Measurements from ENCODE around the gene PLCL1. TPM values are rescaled to one million over a fixed set of nuclear protein-coding genes. Genes with fewer than 3 reads are reported as not detected.

The PLCL1 gene
- total RNA-seq, 1 donor from 2014 or later, result 14.3 TPM

DNA sequence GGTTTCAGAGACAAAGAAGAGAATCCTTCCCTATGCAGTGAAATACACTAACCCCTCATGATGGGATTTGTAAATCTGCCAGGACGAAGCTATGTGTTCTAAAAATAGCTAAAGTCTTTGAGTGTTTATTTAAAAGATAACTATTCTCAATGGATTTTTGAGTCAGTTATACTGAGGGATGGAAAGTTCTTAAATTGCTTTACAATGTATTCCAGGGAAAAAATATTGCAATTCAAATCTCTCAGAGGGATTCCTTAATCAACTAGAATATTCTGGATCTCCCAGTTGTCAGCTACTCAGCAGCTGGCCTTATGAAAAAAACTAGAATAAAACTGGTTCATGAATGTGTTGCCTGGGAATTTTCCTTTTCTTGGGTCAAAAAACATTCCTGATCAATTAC is 312.4 kb downstream of the PLCL1 start:
- no peaks in the 10 kb centered on the region for H3K36me3 ChIP-seq
- intact Hi-C loops (cut with DNase I), result no loop called here
- H3K9me3 ChIP-seq, result no peaks in the 10 kb centered on the region
- H3K27ac ChIP-seq, result peak overlapping the region; percentile 14 to 26
- TF ChIP-seq, protein P1, sequence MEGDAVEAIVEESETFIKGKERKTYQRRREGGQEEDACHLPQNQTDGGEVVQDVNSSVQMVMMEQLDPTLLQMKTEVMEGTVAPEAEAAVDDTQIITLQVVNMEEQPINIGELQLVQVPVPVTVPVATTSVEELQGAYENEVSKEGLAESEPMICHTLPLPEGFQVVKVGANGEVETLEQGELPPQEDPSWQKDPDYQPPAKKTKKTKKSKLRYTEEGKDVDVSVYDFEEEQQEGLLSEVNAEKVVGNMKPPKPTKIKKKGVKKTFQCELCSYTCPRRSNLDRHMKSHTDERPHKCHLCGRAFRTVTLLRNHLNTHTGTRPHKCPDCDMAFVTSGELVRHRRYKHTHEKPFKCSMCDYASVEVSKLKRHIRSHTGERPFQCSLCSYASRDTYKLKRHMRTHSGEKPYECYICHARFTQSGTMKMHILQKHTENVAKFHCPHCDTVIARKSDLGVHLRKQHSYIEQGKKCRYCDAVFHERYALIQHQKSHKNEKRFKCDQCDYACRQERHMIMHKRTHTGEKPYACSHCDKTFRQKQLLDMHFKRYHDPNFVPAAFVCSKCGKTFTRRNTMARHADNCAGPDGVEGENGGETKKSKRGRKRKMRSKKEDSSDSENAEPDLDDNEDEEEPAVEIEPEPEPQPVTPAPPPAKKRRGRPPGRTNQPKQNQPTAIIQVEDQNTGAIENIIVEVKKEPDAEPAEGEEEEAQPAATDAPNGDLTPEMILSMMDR (IDR thresholded peaks at IDR 0.05), result no peak
- no peaks in the 10 kb centered on the region for H3K27me3 ChIP-seq
- no peak for DNase-seq (ENCODE audit: low spot score in 2 of 2)
- no peak overlapping the region for H3K4me3 ChIP-seq
- peaks cover 0 to 32% of the 10 kb centered on the region in 2 donors for H3K4me1 ChIP-seq

DNA sequence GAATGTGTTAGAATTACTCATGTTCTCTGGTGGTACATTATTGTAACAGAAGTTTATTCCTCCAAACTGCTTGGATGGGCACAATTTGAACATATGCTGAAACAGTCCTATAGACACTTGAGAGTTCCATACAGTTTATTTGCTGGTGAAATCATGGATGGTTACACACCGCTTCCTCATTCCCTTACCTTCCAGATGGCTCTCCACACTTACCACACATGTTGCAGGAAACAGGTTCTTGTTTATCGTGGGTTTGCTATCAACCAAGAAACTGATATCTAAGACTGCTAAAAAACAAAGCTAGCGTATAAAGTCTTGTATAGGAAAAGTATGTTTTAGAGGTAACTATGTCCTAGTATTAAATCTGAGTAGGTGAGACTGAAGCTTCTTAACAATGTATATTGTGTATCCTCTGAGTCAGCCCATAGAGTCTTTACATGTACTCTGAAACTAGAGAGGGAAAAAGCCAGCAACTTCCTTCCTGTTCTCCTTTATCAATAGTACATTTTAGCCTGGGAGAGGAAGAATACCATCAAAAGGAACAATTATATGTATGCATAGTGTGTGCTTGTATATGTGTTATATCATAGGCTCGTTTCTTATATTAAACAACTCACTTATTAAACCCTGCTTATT is 313.1 kb downstream of the PLCL1 start:
- Histone ChIP-seq H3K27ac (peak overlapping the region; percentile 14 to 26), H3K4me1 (peaks cover 0 to 26% of the 10 kb centered on the region in 2 donors), H3K36me3 (no peaks in the 10 kb centered on the region), H3K4me3 (no peak overlapping the region), H3K27me3 (no peaks in the 10 kb centered on the region), H3K9me3 (no peaks in the 10 kb centered on the region)
- DNase-seq (ENCODE audit: low spot score in 2 of 2), result no peak
- TF ChIP-seq, protein P1 (IDR thresholded peaks at IDR 0.05), result no peak
- intact Hi-C loops (cut with DNase I), result no loop called here

DNA sequence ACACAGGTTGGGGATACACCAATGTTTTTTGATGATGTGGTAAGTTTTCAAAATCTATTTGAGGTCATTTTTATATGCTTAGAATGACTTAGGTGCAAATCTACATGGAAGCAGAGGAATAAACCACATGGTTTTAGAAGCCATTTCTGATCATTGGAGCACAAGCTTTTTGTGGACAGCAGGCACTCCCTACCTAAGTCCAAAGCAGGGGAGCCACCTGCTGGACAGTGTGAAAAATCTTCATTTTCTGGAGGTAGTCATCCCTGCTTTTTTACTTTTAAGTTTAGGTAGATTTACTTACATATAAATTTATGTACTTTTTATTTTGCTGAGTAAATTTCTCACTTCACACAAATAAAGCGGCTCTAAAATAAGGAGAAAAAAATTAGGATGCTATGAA is 323.2 kb downstream of the PLCL1 start:
- intact Hi-C loops (cut with DNase I), result loop anchor here (1.0 to 5.0 kb wide), 3 partner anchors 39 to 324 kb away; no protein-coding TSS in a partner anchor
- no peak overlapping the region for H3K4me3 ChIP-seq
- no peaks in the 10 kb centered on the region for H3K36me3 ChIP-seq

GRCh38 chr2:198129609-198130008 is 325.2 kb downstream of the PLCL1 start:
- intact Hi-C loops (cut with DNase I), result loop anchor here (2.0 to 5.0 kb wide), 2 partner anchors 41 to 163 kb away; no protein-coding TSS in a partner anchor
- DNase-seq (ENCODE audit: low spot score in 2 of 2), result no peak
- H3K36me3 ChIP-seq, result no peaks in the 10 kb centered on the region
- peaks cover 0 to 8% of the 10 kb centered on the region in 2 donors for H3K4me1 ChIP-seq
- no peak overlapping the region for H3K4me3 ChIP-seq
- no peak overlapping the region for H3K27ac ChIP-seq
- H3K9me3 ChIP-seq, result no peaks in the 10 kb centered on the region
- TF ChIP-seq, protein P1 (IDR thresholded peaks at IDR 0.05), result no peak
- H3K27me3 ChIP-seq, result no peaks in the 10 kb centered on the region

More for the DNA sequence above, 323.2 kb downstream of the PLCL1 start:
- Histone ChIP-seq H3K4me1 (peaks cover 0 to 6% of the 10 kb centered on the region in 2 donors), H3K27me3 (no peaks in the 10 kb centered on the region), H3K9me3 (no peaks in the 10 kb centered on the region), H3K27ac (no peak overlapping the region)
- DNase-seq (ENCODE audit: low spot score in 2 of 2), result no peak
- TF ChIP-seq, protein P1 (IDR thresholded peaks at IDR 0.05), result peak; percentile 58 to 74 (median 62)

DNA sequence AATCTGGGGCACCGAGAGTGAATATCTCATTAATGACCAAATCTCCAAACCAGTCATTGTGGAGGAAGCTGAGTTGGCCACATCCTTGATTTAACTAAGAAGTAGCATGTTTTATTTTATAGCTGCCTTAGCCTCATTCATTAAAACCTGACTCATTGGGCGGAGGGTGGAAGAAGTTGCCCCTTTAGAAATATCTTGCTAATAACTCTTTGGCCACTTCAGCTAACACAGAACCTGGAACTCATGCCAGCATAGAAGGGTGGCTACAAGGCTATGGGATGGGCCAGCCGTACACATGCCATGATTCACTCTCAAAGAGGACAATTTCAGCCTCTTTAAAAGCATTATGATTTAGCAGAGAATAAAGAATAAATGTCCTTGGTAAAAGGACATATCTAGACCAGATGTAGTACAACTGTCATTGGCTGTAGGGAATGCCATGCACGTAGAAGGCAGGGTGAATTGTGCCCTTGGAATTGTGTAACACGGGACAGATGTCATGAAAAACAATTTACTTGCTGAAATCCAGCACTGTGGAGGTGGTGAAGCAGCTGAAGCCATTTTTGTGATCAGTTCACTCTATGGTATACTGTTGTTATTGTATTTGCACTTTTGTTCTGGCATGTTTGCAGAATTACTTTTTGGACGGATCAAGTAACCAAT is 330.0 kb downstream of the PLCL1 start:
- Histone ChIP-seq H3K9me3 (no peaks in the 10 kb centered on the region), H3K27me3 (no peaks in the 10 kb centered on the region), H3K27ac (no peak overlapping the region), H3K4me1 (peaks cover 0 to 9% of the 10 kb centered on the region in 2 donors), H3K4me3 (no peak overlapping the region), H3K36me3 (no peaks in the 10 kb centered on the region)
- intact Hi-C loops (cut with DNase I), result no loop called here
- TF ChIP-seq, protein P1 (IDR thresholded peaks at IDR 0.05), result no peak
- no peak for DNase-seq (ENCODE audit: low spot score in 2 of 2)
